Measurements from ENCODE around the gene RNASE7. TPM values are rescaled to one million over a fixed set of nuclear protein-coding genes. Genes with fewer than 3 reads are reported as not detected.
"Not testable (repeated sequence)": the region's sequence is repeated elsewhere in the genome, so short reads cannot be mapped to it uniquely, and the experiment has no call there.

RNASE7 gene
- total RNA-seq, 1 donor = not detected

DNA sequence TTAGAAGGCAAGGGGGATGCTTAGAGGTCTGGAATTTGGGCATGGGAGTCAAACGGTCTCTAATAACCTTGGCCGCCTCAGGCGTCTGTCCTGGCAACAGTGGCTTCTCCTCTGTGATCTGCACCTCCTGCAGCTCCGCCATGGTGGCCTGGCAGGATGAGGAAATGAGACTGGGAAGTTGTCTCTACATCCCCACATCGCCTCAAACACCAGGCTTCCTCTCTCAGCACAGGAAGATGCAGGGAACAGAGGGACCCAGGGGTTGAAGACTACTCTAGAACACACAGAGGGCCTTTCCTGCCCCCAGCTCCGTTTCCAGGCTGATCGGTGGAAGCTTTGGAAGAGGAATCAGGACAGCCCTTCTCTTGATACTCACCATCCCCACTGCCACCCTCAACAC lies 19.0 kb upstream of the RNASE7 start:
- DNase-seq (ENCODE audit: low read depth in 2 of 3, low spot score in 2 of 3) = no peak

DNA sequence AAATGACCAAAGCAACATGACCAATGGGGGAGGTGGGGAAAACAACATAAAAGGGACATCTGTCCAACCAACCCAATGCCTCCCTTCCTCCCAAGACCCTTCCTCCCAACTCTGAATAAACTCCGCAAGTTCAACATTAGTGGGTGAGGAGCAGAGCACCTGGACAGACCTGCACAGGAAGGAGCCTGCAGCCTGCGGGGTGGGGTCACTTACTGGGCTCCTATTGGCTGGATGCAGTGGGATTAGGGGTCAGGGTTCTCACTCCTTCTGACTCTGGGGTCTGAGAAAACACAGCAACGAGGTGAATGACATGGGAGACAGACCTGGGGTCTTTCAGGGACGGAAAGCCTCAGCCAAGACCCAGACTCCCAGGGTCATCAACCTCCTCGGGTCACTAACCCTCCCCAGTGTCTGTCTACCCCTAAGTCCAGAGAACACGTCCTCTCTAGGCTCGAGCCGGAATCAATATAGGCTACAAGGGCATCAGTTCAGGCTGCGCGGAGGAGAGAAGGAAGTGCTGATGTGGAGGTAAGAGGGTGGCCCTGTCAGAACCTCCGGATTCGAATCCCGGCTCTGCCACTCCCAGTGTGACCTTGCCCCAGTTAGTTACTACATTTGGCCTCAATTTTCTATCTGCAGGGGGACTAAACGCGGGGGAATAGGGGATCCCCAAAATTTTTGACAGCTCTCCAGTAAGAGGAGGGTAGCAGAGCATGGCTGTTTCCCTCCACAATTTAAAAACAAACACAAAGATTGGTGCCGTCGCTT lies 18.2 kb upstream of the RNASE7 start:
- DNase-seq (ENCODE audit: low read depth in 2 of 3, low spot score in 2 of 3) = no peak

DNA sequence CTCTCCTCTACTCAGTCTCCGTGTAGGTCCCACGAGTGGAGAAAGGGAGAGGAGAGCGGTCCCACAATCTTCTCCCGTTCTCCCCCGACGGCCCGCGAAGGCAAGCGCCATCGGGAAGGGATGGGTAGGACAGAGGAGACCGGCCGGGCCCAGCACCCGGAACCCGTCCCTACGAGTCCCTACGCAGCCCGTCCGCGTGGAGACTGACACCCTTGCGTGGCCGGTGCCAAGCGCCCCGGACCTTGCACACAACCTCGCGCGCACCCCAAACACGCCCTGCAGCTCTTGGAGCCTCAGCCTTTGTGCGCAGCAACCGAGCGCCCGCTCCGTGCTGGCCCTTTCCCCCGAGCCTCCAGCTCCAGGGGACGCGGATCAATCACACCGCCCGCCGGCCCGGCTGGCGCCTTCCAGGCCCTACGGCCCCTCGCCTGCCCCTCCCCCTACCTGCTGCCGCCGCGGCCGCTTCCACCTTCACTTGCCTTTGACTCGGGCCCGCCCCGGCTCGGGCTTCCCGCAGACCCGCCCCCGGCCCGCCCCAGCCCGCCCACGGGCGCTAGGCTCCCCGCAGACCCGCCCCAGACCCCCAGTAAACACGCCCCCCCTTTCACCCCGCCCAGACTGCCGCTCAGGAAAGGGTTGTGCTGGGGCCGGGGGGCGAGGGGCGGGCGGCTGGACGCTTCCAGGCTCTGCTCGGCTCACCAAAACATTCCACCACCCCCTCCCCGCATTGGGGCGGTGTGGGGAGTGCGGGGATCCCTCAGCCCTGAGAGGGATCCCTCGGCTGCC lies 17.4 kb upstream of the RNASE7 start, which contains the start of gene NDRG2:
Gene NDRG2 (minus strand): TSS at position 477 of the 786 bp plus-strand sequence. CDS start 1,746 bp downstream, outside the sequence.
- peak; percentile 52 to 79 (median 76) for DNase-seq (ENCODE audit: low read depth in 2 of 3, low spot score in 2 of 3)

DNA sequence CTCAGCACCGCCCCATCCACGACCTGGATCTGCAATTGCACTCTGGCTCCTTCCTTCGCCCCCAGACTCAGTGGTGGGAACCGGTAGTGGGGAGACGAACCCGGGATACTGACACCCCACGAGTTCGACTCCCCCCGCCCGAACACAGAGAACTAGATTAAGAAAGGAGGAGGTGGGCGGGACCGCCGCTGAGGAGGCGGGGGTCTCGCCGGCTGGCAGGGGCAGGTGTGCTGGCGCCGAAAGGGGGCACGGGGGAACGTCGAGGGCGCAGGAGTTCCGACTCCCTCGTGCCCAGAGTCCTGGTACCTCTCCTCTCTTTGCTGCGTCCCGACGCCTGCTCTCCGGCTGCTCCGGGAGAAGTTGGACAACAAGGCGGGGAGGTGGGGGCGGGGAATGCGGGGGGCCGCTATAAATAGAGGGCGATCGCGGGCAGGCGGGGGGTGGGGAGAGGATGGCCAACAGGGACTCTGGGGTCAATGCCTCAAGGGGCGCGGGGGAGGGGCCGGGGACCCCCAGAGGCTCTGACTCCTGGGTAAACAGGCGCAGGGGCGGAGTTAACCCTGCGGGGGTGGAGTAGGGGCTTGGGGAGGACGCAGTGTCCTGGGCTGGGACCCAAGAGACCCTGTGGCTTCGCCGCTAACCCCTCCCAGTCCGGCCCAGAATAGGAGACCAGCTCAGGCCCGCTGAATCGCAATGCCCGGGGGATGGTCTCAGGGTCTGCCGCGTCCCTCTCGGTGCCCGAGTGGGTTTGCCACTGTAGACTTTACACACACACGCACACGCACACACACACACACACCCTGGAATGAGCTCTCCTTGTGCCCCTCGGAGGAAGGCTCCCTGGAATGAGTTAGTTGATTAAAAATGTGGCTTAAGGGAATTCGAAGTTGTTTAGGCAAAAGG lies 16.5 kb upstream of the RNASE7 start:
- DNase-seq (ENCODE audit: low read depth in 2 of 3, low spot score in 2 of 3) = no peak

DNA sequence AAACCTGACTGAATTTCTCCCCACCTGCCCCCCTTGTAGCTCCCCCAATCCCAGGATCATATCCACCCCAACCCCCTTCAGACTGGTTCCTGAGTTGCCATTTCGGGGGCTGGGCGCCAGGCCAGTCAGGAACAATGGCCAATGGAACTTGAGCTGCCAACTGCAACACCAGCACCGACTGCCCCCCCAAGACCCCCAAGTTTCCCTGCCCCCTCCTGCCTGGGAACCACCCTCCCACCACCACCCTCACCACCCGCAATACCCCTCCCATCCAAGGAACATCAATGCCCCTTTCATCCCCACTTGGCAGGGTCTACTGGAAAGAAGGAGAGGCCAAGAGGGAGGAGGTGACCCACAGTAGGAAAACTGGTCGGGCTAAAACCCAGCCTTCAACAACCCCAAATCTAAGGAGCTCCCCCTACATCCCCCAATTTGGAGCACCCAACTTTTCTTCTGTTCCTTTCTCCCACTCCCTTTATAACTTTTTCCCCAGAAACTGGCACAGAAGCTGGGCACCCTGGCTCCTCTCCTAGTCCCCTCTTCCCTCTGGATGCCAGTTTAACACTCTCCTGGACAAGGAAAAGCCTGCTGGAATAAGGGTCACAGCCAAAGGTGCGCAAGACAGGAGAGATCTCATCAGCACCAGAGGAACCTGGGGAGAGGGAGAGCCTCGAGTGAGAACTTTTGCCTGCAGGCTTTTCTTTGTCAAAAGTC lies 15.7 kb upstream of the RNASE7 start:
- DNase-seq (ENCODE audit: low read depth in 2 of 3, low spot score in 2 of 3) = no peak

DNA sequence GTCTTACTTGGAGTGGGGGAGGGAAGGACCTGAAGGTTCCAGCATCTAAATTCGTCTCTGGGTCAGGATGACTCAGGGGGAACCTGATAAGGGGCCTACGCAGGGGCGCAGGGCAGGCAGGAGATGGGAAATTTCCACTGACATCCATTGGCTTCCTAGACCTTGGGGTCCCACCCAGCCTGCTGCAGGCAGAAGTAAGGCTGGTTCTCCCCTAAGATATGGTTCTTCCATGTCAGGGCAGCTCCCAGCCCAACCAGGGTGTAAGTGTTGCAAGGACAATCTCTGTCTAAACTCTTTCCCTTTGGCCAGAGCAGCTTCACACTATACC lies 15.2 kb upstream of the RNASE7 start:
- DNase-seq (ENCODE audit: low read depth in 2 of 3, low spot score in 2 of 3) = no peak

DNA sequence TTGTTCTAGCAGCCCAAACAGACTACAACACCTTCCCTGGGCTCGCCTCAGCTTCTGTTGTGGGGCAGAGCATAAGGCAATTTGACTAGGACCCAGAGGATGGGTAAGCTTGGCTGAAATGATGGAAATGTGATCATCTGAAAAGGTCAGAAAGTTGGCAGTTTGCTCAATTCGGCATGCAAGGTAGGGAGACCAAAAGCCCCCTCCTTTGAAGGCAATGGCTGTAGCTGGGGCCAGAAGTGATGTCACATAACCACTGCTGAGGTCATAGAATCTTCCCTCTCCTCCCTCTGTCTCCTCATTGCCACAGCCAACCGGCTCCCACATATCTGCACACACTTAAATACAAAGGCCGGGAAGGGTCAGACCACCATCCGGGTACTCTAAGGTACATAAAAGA lies 12.2 kb upstream of the RNASE7 start, which contains the start of gene TPPP2:
Gene TPPP2 (plus strand): TSS at position 301 of the 400 bp plus-strand sequence. CDS start 365 bp downstream, outside the sequence.
- no peak for DNase-seq (ENCODE audit: low read depth in 2 of 3, low spot score in 2 of 3)

DNA sequence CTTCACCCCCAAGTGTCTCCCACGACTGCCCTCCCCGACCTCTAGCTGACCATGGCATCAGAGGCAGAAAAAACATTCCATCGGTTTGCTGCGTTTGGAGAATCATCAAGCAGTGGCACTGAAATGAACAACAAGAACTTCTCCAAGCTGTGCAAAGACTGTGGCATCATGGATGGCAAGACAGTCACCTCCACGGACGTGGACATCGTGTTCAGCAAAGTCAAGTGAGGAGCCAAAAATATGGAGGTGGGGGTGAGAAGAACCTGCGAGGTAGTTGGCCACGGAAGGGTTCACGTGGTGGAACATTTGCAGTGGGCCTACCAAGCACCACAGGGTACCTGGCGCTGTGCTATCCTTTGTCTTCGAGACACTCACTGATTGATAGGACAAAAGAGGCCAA lies 11.6 kb upstream of the RNASE7 start:
- DNase-seq (ENCODE audit: low read depth in 2 of 3, low spot score in 2 of 3) = no peak

DNA sequence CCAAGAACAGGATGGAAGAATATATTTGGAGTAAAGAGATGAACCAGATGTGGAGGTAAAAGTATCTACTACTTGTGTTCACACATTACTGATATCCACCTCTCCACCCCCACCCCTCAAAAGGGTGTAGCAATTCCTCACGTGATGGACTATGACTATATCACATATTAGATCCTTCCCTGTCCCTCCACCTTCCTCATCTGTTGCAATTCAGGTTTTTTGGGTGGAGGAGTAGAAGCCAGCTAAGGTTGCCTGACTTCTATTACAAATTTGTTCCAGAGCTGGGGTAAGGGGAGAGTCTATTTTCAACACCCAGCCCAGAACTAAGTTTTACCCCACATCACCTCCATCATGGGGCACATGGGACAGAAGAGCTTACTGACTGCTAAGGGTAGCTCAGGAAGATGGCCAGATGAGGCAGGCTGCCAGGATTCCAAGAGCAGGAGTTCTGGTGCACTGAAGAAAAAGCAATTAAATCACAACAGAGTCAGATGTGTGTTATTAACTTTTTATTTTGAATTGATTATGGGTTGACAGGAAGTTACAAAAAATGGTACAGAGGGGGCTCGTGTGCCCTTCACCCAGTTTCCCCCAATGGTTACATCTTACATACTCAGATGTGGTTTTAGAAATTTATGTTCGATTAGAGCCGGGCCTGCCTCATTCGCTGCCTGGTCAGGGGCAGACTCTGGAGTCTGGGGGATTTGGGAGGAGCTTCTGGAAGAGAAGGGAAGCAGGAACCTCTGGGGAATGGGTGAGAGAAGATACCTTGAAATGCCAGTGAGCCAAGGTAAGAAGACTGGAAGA lies 9.6 kb upstream of the RNASE7 start:
- no peak for DNase-seq (ENCODE audit: low read depth in 2 of 3, low spot score in 2 of 3)

DNA sequence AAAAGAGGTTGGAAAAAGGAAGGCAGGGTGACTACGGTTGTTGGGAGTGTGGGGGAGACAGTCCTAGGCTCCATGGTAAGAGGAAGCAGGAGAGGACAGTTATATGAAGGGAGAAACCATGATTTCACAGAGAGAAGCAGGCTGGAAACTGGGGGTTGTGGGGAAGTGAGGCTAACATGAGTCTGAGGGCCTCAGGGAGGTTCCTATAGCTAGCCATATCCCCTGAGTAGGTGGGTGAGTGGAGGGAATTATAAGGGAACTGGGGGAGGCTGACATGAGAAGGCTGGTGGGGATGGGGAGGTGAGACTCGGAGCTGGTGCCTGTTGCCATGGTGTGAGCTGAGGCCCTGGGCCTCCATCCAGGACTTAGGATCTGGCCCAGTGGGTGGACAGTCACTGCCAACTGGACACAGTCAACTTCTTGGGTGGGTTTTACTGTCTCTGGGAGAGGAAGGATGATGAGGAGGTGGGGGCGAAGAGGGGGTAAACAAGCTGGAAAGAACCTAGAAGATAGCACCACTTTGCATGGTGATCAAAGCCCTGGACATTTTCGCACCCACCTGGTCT lies 8.9 kb upstream of the RNASE7 start:
- DNase-seq (ENCODE audit: low read depth in 2 of 3, low spot score in 2 of 3) = no peak

DNA sequence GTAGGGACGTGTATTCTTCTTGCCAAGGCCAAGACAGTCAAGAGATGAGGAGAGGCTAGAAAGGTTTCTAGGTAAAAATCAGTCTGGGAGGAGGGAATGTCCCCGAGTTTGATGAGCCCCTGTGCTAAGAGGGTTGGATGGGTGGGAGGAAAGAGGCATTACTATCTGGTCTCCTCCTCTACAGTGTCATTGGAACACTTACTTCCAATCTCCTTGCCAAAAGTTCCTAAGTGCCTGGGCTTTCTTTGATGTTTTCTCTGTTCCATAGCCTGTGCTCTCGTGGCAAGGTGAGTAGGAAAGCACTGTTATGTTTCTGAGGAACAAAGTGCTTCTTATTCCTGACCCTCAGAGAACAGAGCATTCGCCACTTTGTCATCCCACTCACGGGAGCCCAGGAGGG lies 7.5 kb upstream of the RNASE7 start, which contains the start of gene RNASE13:
Gene RNASE13 (minus strand): TSS at position 101 of the 400 bp plus-strand sequence. CDS start 519 bp downstream, outside the sequence.
- DNase-seq (ENCODE audit: low read depth in 2 of 3, low spot score in 2 of 3) = no peak

DNA sequence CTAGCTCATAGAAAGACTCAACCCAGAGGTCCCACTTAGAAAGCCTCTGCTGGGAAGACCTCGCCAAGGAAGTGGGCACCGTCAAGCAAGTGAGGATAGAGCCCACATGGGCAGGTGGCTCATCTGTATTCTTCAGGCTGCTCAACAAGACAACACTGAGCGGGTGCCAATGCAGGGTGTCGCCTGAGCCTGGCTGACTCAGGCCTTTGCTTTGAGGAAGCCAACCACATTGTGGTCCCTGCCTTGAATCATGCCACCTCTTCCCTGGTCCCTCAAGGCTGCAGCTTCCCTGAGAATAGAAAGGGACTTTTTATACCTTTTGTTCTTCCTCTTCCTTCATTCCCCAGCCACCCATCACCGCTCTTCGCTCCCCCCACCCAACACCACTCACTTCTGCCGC lies 5.4 kb upstream of the RNASE7 start:
- DNase-seq (ENCODE audit: low read depth in 2 of 3, low spot score in 2 of 3) = no peak

DNA sequence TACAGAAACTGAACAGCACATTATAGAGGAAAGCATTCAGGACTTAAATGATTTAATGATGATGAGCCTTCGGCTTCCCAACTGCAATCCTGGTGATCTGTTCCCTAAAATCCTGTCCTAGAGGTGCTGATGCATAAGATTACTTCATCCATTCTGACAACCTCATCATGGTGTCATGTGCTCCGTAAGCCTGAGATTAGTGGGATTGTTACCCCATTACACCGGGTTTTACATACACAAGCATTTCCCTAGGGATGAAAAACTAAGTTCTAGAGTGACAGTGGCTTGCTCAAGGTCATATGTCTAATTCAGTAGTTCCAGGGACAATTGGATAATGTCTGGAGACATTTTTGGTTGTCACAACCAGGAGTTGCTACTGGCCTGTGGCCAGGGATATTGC lies 5.0 kb upstream of the RNASE7 start:
- DNase-seq (ENCODE audit: low read depth in 2 of 3, low spot score in 2 of 3) = no peak

DNA sequence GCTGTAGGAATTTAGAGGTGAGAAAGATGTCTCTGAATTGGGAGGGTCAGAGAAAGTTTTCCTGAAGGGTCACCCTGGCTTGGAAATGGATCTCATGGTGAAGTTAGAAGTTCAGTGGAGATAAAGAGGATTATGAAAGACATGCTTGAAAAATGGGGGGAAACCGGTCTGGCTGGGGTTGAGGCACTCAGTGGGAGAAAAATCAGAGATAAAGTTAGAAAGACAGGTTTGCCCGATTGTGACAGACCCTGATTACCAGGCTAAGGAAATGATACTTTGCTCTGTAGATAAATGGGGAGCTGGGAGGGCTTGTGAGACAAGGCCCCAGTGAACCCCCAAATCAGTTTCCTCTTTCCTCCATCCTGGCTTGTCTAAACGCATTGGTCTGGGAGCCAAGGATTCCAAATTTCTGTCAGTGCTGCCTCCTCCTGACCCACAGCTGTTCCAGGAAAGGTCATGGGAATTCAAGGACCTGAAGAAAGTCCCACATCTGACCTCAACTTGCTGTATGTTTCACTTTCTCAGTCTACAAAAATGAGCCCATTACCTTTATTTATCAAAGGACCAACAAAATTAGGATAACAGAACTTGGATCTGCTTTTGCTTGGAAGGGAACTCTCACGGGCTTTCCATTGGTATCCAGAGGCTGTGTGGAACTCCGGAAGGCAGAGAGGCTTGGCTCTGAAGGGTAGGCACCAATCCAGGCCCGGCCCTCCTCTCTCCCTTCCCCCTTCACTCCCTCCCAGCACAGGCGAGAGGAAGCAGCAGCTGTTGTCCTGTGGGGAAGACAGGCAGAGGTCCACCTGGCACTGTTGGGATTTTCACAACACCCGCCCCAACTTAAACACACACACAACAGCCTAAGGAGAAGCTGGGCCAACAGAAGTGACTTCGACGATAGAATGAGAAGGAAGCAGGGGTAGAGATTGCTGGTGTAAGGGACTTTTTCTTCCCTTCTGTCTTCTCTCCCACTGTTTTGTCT lies 3.4 kb upstream of the RNASE7 start:
- no peak for DNase-seq (ENCODE audit: low read depth in 2 of 3, low spot score in 2 of 3)

DNA sequence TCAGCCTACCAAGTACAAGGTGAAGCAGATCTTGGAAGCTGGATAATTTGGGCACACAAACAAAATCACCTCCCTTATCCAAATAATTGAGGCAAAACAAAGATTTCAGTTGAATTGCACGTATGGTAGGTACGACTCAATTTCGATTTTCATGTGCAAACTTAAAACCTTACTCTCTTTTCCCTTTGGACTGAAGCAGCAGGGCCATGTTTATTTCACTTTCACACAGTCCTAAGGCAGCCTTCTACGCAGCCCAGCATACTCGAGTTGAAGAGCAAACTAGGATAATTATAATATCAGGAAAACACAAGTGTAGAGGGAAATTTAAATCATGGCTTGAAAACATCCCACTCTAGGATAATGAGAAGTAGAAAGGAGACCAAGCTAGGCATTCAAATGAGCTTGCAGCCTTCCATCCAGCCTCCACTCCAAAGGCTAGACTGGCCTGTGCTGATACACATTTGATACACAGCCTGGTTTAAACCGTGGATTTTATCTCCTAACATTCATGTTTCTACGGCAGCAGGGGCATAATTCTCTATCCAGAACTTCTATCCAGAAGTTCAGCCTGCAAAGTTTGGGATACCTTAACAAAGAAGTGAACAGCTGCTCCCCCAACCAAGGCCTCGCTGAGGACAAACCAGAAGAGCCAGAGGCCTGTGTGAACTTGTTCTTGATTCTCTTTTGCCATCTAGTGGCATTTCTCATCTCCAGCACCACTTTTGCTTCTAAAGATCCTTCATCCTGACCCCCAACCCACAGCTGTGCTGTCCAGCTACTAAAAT lies 2.4 kb upstream of the RNASE7 start:
- peak in 2 of 3 donors; percentile 57 to 75 for DNase-seq (ENCODE audit: low read depth in 2 of 3, low spot score in 2 of 3)

DNA sequence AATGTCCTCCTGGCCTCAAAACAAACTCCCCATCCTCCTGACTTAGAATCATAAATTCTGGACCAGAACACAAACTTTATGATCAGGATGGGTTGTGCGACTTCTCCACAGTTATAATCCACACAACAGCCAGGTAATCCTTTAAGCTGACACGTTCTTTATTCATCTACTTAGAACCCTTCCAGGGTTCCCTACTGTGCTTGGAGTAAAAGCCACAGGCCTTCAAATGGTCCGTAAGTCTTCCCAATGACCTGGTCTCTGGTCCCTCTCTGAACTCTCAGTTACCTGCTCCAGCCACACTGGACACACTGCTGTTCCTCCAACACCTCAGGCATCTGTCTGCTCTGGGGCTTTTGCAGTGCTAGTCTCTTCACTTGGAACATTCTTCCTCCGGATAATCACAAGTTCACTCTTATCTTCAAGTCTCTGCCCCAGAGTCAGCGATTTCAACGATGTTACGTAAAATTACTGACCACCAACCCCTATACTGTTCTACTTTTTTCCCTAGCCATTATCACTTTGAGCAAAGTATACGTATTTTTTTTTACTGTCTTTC lies 1.7 kb upstream of the RNASE7 start:
- no peak for DNase-seq (ENCODE audit: low read depth in 2 of 3, low spot score in 2 of 3)

DNA sequence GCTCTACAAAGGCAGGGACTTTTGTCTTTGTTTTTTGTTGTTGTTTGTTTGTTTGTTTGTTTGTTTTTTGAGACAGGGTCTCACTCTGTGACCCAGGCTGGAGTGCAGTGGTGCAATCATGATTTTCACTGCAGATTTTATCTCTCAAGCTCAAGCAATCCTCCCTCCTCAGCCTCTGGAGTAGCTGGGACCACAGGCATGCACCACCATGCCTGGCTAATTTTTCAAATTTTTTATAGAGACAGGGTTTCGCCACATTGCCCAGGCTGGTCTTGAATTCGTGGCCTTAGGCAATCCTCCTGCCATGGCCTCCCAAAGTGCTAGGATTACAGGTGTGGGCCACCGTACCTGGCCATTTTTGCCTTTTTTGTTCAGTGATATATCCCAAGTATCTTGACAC lies 1.2 kb upstream of the RNASE7 start:
- not testable (repeated sequence) for DNase-seq (ENCODE audit: low read depth in 2 of 3, low spot score in 2 of 3)
